Measurements from ENCODE around the gene GALNTL6.

DNA sequence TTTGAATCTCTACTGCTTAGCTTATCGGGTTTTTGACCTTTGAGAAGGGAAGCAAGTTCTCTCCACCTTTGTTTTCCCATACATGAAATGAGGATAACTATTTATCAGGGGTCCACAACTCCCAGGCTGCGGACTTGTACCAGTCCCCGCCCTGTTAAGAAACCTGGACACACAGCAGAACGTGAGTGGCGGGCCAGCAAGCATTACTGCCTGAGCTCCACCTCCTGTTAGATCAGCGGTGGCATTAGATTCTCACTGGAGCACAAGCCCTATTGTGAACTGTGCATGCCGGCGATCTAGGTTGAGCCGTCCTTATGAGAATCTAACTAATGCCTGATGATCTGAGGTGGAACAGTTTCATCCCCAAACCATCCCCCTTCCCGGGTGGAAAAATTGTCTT, 579.5 kb downstream of the GALNTL6 start:
- no peak for TF ChIP-seq POLR2A (IDR thresholded peaks at IDR 0.05; ENCODE audit: low read depth, low read length)
- TF ChIP-seq POLR2AphosphoS5 (IDR thresholded peaks at IDR 0.05; ENCODE audit: low read depth, low read length): no peak
- no peak for TF ChIP-seq TAF1 (IDR thresholded peaks at IDR 0.05; ENCODE audit: low read depth, low read length)
- no peak for TF ChIP-seq SPI1 (IDR thresholded peaks at IDR 0.05; ENCODE audit: low read depth, low read length)
- no peak for TF ChIP-seq POU2F2 (IDR thresholded peaks at IDR 0.05; ENCODE audit: low read depth, low read length)
- no peak for TF ChIP-seq PAX5 (IDR thresholded peaks at IDR 0.05; ENCODE audit: insufficient read depth, low read length, severe bottlenecking)
